ENCODE data around the gene MRPL38.

DNA sequence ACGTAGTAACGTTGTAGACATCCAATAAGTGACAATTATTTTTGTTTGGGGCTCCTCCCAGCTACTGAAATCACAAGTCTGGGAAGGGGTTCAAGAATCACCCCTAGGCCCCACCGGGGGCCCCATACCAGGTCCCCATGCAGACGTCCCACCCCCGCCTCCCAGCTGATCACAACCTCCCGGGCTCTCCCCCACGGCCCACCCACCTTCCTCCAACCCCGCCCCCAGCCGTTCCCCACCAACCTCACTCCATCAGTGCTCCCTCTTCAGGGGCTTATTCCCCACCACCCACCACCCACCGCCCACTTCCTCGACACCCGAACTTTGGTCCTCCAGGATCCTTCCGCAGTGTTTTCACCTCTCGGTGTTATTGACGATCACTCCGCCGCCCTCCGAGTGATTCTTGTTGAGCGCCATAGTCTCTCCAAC lies 49.8 kb downstream of the MRPL38 start:
- TF ChIP-seq, protein P1, sequence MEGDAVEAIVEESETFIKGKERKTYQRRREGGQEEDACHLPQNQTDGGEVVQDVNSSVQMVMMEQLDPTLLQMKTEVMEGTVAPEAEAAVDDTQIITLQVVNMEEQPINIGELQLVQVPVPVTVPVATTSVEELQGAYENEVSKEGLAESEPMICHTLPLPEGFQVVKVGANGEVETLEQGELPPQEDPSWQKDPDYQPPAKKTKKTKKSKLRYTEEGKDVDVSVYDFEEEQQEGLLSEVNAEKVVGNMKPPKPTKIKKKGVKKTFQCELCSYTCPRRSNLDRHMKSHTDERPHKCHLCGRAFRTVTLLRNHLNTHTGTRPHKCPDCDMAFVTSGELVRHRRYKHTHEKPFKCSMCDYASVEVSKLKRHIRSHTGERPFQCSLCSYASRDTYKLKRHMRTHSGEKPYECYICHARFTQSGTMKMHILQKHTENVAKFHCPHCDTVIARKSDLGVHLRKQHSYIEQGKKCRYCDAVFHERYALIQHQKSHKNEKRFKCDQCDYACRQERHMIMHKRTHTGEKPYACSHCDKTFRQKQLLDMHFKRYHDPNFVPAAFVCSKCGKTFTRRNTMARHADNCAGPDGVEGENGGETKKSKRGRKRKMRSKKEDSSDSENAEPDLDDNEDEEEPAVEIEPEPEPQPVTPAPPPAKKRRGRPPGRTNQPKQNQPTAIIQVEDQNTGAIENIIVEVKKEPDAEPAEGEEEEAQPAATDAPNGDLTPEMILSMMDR (IDR thresholded peaks at IDR 0.05) = peak in 1 of 7 experiments; percentile 27
- TF ChIP-seq POLR2A (IDR thresholded peaks at IDR 0.05) = no peak
